ENCODE data around the gene ACKR1.
A peak's percentile ranks its signal among the peaks of the same experiment; 100 is the strongest.

Gene ACKR1

DNA sequence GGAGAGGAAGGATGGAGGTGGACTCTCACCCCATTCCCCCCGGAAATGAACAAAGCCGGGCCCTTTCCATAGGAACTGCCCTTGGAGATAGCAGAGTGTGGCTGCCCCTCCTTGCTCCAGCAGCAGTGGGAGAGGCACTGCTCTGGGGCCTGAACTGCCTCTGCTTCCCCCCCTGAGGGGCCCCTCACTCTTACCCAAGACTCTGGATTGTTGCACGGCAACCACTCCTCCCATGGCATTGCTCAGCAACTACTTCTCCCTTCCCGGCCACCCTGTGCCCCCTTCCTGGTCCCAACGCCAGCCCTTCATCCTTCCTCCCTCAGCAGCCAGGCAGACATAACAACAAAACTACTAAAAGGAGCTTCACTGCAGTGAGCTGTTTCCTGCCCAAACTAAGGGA is 3.0 kb upstream of the ACKR1 start:
- no peak overlapping the region for H3K9ac ChIP-seq (ENCODE audit: low read length in 5 of 5)
- no peaks in the 10 kb centered on the region for H3K36me3 ChIP-seq (ENCODE audit: control insufficient read depth in 5 of 5, insufficient read depth in 5 of 5, low read length in 5 of 5)
- H3K4me3 ChIP-seq (ENCODE audit: low read depth in 1 of 5, low read length in 5 of 5), result peak overlapping the region in 1 of 5 donors; percentile 1
- H3K9me3 ChIP-seq (ENCODE audit: control insufficient read depth in 5 of 5, low read length in 5 of 5), result no peaks in the 10 kb centered on the region
- H3K4me1 ChIP-seq (ENCODE audit: control insufficient read depth in 5 of 5, insufficient read depth in 5 of 5, low read length in 5 of 5), result peaks cover 0 to 10% (median 0%) of the 10 kb centered on the region in 5 donors
- H3K27me3 ChIP-seq (ENCODE audit: control insufficient read depth in 5 of 5, insufficient read depth in 4 of 5, low read length in 5 of 5), result peaks cover 0 to 24% (median 22%) of the 10 kb centered on the region in 5 donors
- no peak overlapping the region for H3K27ac ChIP-seq (ENCODE audit: low read depth, low read length)

DNA sequence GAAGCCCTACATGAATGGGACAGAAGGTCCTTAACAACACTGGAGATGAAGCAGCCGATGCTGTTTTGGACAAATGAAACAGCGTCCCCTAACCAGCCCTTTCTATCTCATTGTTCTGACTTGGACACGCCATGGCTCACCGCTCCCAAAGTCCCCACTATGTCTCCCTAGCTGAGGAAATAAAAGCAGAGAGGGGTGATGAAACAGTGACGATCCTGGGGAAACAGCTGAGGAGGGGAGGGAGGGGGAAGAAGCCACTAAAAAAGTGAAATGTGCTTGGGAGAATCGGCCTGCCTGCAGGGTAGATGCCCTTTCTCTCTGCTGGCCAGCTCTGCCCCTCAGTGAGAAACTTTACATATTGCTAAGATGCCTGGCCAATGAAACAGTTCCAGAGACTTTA is 1.1 kb upstream of the ACKR1 start:
- H3K4me3 ChIP-seq (ENCODE audit: low read depth in 1 of 5, low read length in 5 of 5), result no peak overlapping the region
- peaks cover 0 to 10% (median 0%) of the 10 kb centered on the region in 5 donors for H3K4me1 ChIP-seq (ENCODE audit: control insufficient read depth in 5 of 5, insufficient read depth in 5 of 5, low read length in 5 of 5)
- peaks cover 3 to 40% (median 25%) of the 10 kb centered on the region in 5 donors for H3K27me3 ChIP-seq (ENCODE audit: control insufficient read depth in 5 of 5, insufficient read depth in 4 of 5, low read length in 5 of 5)
- H3K27ac ChIP-seq (ENCODE audit: low read depth, low read length), result no peak overlapping the region
- H3K9me3 ChIP-seq (ENCODE audit: control insufficient read depth in 5 of 5, low read length in 5 of 5), result no peaks in the 10 kb centered on the region
- no peaks in the 10 kb centered on the region for H3K36me3 ChIP-seq (ENCODE audit: control insufficient read depth in 5 of 5, insufficient read depth in 5 of 5, low read length in 5 of 5)
- H3K9ac ChIP-seq (ENCODE audit: low read length in 5 of 5), result no peak overlapping the region

DNA sequence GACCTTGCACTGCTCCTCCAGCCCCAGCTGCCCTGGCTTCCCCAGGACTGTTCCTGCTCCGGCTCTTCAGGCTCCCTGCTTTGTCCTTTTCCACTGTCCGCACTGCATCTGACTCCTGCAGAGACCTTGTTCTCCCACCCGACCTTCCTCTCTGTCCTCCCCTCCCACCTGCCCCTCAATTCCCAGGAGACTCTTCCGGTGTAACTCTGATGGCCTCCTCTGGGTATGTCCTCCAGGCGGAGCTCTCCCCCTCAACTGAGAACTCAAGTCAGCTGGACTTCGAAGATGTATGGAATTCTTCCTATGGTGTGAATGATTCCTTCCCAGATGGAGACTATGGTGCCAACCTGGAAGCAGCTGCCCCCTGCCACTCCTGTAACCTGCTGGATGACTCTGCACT is 550 bp downstream of the ACKR1 start:
- peak overlapping the region in 2 of 5 donors; percentile 34 to 42 for H3K4me3 ChIP-seq (ENCODE audit: low read depth in 1 of 5, low read length in 5 of 5)
- no peak overlapping the region for H3K27ac ChIP-seq (ENCODE audit: low read depth, low read length)
- H3K9ac ChIP-seq (ENCODE audit: low read length in 5 of 5), result no peak overlapping the region
- peaks cover 0 to 10% (median 0%) of the 10 kb centered on the region in 5 donors for H3K4me1 ChIP-seq (ENCODE audit: control insufficient read depth in 5 of 5, insufficient read depth in 5 of 5, low read length in 5 of 5)
- no peaks in the 10 kb centered on the region for H3K36me3 ChIP-seq (ENCODE audit: control insufficient read depth in 5 of 5, insufficient read depth in 5 of 5, low read length in 5 of 5)
- H3K27me3 ChIP-seq (ENCODE audit: control insufficient read depth in 5 of 5, insufficient read depth in 4 of 5, low read length in 5 of 5), result peaks cover 7 to 48% (median 27%) of the 10 kb centered on the region in 5 donors
- no peaks in the 10 kb centered on the region for H3K9me3 ChIP-seq (ENCODE audit: control insufficient read depth in 5 of 5, low read length in 5 of 5)

DNA sequence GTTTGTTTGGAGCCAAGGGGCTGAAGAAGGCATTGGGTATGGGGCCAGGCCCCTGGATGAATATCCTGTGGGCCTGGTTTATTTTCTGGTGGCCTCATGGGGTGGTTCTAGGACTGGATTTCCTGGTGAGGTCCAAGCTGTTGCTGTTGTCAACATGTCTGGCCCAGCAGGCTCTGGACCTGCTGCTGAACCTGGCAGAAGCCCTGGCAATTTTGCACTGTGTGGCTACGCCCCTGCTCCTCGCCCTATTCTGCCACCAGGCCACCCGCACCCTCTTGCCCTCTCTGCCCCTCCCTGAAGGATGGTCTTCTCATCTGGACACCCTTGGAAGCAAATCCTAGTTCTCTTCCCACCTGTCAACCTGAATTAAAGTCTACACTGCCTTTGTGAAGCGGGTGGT is 1.4 kb downstream of the ACKR1 start:
- Histone ChIP-seq H3K9ac (ENCODE audit: low read length in 5 of 5) (no peak overlapping the region), H3K27ac (ENCODE audit: low read depth, low read length) (no peak overlapping the region), H3K36me3 (ENCODE audit: control insufficient read depth in 5 of 5, insufficient read depth in 5 of 5, low read length in 5 of 5) (no peaks in the 10 kb centered on the region), H3K9me3 (ENCODE audit: control insufficient read depth in 5 of 5, low read length in 5 of 5) (no peaks in the 10 kb centered on the region), H3K4me1 (ENCODE audit: control insufficient read depth in 5 of 5, insufficient read depth in 5 of 5, low read length in 5 of 5) (peaks cover 0 to 12% (median 0%) of the 10 kb centered on the region in 5 donors), H3K27me3 (ENCODE audit: control insufficient read depth in 5 of 5, insufficient read depth in 4 of 5, low read length in 5 of 5) (peaks cover 7 to 56% (median 29%) of the 10 kb centered on the region in 5 donors), H3K4me3 (ENCODE audit: low read depth in 1 of 5, low read length in 5 of 5) (peak overlapping the region in 2 of 5 donors; percentile 34 to 42)

DNA sequence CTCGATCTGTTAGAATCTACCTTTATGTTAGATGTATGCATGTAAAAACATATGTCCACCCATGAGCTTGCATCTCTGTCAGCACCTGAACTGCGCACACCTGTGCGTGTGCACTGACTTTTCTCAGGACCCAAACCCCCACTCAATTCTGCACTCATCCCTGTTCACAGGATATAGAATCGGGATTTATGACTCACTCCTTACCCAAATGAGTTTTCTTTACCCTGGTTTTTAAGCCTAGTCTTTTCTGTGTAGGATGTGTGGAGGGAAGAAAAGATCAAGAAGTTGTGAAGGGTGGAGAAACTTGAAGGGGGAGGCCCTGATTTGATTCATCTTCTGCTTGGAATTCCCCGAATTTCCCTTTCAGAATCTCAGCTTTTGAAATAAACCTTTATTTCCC is 2.4 kb downstream of the ACKR1 start:
- no peaks in the 10 kb centered on the region for H3K9me3 ChIP-seq (ENCODE audit: control insufficient read depth in 5 of 5, low read length in 5 of 5)
- peaks cover 7 to 53% (median 26%) of the 10 kb centered on the region in 5 donors for H3K27me3 ChIP-seq (ENCODE audit: control insufficient read depth in 5 of 5, insufficient read depth in 4 of 5, low read length in 5 of 5)
- H3K9ac ChIP-seq (ENCODE audit: low read length in 5 of 5), result no peak overlapping the region
- no peaks in the 10 kb centered on the region for H3K36me3 ChIP-seq (ENCODE audit: control insufficient read depth in 5 of 5, insufficient read depth in 5 of 5, low read length in 5 of 5)
- H3K4me1 ChIP-seq (ENCODE audit: control insufficient read depth in 5 of 5, insufficient read depth in 5 of 5, low read length in 5 of 5), result peaks cover 0 to 17% (median 0%) of the 10 kb centered on the region in 5 donors
- H3K27ac ChIP-seq (ENCODE audit: low read depth, low read length), result no peak overlapping the region
- peak overlapping the region in 2 of 5 donors; percentile 30 to 34 for H3K4me3 ChIP-seq (ENCODE audit: low read depth in 1 of 5, low read length in 5 of 5)

DNA sequence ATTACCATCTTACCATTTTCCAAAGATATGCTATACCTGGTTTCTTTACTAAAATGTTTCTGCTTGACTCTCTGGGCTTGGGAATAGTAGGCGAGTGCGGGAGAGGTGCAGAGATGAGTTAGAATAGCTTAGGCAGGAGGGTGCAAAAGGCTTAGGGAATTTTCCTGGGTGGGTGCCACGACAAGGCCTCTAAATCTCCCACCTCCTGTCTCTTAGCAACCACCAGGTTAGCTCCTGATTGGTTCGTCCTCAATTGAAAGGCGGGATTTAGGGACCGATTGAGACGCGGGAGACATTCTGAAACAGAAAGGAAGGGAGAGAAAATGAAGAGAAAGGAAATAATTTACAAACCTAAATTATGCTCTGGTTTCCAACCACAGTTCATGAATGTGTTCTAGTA is 3.1 kb downstream of the ACKR1 start:
- Histone ChIP-seq H3K4me3 (ENCODE audit: low read depth in 1 of 5, low read length in 5 of 5) (no peak overlapping the region), H3K9ac (ENCODE audit: low read length in 5 of 5) (no peak overlapping the region), H3K4me1 (ENCODE audit: control insufficient read depth in 5 of 5, insufficient read depth in 5 of 5, low read length in 5 of 5) (peaks cover 0 to 17% (median 0%) of the 10 kb centered on the region in 5 donors), H3K27ac (ENCODE audit: low read depth, low read length) (no peak overlapping the region), H3K9me3 (ENCODE audit: control insufficient read depth in 5 of 5, low read length in 5 of 5) (no peaks in the 10 kb centered on the region), H3K36me3 (ENCODE audit: control insufficient read depth in 5 of 5, insufficient read depth in 5 of 5, low read length in 5 of 5) (no peaks in the 10 kb centered on the region), H3K27me3 (ENCODE audit: control insufficient read depth in 5 of 5, insufficient read depth in 4 of 5, low read length in 5 of 5) (peaks cover 7 to 53% (median 23%) of the 10 kb centered on the region in 5 donors)

DNA sequence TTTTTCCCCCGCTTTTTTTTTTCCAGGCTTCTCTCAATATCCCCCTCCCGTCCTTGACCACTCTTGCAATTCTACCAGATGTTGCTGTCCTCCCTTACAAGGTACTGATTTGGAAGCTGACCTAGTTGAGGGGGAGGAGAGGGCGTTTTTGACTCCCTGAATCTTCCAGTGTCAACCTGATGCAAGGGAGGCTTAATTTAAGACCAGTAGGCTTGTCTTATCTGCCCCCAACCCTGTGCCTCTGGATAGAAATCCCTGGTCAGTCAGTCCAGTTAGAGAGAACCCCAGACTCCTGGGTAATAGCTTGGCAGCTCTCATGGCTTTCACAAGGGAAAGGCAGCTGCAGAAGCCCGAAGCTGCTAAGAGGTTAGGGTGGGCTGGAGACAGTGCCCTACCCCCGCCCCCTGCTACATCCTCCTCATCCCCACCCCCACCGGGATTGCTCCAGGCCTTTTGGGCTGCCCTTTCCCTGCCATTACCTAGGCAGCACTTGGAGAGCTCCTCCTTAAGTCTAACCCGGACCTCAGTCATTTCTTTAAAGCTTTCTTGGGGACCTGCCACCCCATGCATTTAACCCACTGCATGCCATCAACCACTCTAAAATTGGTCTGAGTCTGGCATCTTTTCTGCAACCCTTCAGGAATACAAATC is 3.6 kb downstream of the ACKR1 start:
- Histone ChIP-seq H3K9ac (ENCODE audit: low read length in 5 of 5) (no peak overlapping the region), H3K4me3 (ENCODE audit: low read depth in 1 of 5, low read length in 5 of 5) (no peak overlapping the region), H3K4me1 (ENCODE audit: control insufficient read depth in 5 of 5, insufficient read depth in 5 of 5, low read length in 5 of 5) (peaks cover 0 to 17% (median 0%) of the 10 kb centered on the region in 5 donors), H3K27me3 (ENCODE audit: control insufficient read depth in 5 of 5, insufficient read depth in 4 of 5, low read length in 5 of 5) (peaks cover 7 to 53% (median 23%) of the 10 kb centered on the region in 5 donors), H3K9me3 (ENCODE audit: control insufficient read depth in 5 of 5, low read length in 5 of 5) (no peaks in the 10 kb centered on the region), H3K36me3 (ENCODE audit: control insufficient read depth in 5 of 5, insufficient read depth in 5 of 5, low read length in 5 of 5) (no peaks in the 10 kb centered on the region), H3K27ac (ENCODE audit: low read depth, low read length) (no peak overlapping the region)

DNA sequence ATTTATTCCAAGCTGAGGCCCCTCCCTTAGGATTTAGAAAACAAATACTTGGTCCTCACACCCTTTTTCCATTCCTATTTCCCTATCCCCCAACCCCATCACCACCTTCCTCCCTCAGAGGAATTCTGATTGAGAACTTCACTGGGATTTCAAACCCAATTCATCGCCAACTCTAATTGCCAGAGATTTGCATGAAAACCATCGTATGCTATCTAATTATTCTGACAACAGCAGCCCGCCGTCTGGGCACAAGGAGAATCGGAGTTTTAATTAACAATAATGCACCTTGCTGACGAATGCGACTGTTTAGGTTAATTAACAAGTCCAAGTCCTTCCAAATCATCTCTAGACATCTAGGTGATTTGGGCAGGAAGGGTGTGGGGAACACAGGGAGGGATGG is 4.4 kb downstream of the ACKR1 start:
- H3K4me3 ChIP-seq (ENCODE audit: low read depth in 1 of 5, low read length in 5 of 5), result no peak overlapping the region
- H3K9me3 ChIP-seq (ENCODE audit: control insufficient read depth in 5 of 5, low read length in 5 of 5), result no peaks in the 10 kb centered on the region
- no peak overlapping the region for H3K27ac ChIP-seq (ENCODE audit: low read depth, low read length)
- no peak overlapping the region for H3K9ac ChIP-seq (ENCODE audit: low read length in 5 of 5)
- no peaks in the 10 kb centered on the region for H3K36me3 ChIP-seq (ENCODE audit: control insufficient read depth in 5 of 5, insufficient read depth in 5 of 5, low read length in 5 of 5)
- H3K4me1 ChIP-seq (ENCODE audit: control insufficient read depth in 5 of 5, insufficient read depth in 5 of 5, low read length in 5 of 5), result peaks cover 0 to 17% (median 0%) of the 10 kb centered on the region in 5 donors
- H3K27me3 ChIP-seq (ENCODE audit: control insufficient read depth in 5 of 5, insufficient read depth in 4 of 5, low read length in 5 of 5), result peaks cover 7 to 51% (median 23%) of the 10 kb centered on the region in 5 donors

DNA sequence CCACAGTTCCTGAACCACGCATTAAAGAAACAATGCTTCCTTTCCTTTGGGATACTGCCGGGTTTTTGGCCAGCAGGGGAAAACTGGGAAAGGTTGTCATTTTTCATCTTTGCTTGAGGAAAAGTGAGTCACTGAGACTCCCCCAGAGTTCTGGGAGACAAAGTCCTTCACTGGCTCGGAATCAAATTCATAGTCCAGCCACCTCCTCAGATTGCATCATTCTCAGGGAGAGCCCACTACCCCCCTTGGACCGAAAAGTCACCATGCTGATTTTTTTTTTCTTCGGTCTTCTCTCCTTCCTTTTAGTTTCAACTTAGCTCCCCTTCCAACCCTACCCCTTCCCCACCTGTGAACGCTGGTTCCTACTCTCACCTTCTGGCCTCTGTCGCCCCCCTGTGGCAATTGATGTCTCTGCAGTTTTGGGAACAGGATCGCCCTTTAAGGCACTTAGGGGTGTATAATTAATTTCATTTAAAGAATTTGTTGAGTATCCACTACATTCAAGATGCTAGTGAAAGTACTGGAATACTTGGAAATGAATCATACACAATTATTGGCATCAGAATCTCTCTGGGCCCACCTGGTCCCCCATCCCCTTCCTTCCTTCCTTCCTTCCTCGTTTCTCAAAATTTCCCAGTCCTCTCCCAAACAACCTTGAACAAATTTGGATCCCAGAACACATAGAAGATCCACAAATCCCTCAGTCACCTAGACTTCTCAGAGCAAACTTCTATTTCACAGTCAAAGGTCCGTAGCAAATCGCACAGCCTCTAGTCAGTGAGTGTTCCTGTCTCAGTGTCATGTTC is 6.9 kb downstream of the ACKR1 start:
- H3K36me3 ChIP-seq (ENCODE audit: control insufficient read depth in 5 of 5, insufficient read depth in 5 of 5, low read length in 5 of 5), result no peaks in the 10 kb centered on the region
- no peak overlapping the region for H3K4me3 ChIP-seq (ENCODE audit: low read depth in 1 of 5, low read length in 5 of 5)
- peaks cover 0 to 10% (median 0%) of the 10 kb centered on the region in 5 donors for H3K4me1 ChIP-seq (ENCODE audit: control insufficient read depth in 5 of 5, insufficient read depth in 5 of 5, low read length in 5 of 5)
- no peaks in the 10 kb centered on the region for H3K9me3 ChIP-seq (ENCODE audit: control insufficient read depth in 5 of 5, low read length in 5 of 5)
- peaks cover 10 to 37% (median 14%) of the 10 kb centered on the region in 5 donors for H3K27me3 ChIP-seq (ENCODE audit: control insufficient read depth in 5 of 5, insufficient read depth in 4 of 5, low read length in 5 of 5)
- H3K27ac ChIP-seq (ENCODE audit: low read depth, low read length), result no peak overlapping the region
- no peak overlapping the region for H3K9ac ChIP-seq (ENCODE audit: low read length in 5 of 5)

DNA sequence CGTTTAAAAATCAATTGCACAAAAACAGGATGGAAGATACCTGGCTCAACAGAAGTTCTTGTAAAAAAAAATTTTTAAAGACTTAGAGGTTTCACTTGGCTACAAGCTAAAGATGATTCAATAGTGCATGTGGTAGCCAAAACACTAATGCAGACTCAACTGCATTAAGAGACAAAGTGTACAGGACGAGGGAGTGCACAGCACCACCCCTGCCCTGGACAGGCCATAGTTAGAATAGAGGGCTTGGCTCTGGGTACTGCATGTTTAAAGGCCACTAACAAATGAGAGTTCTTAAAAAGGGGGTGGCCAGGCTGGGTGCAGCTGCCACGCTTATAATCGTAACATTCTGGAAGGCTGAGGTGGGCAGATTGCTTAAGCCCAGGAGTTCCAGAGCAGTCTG is 7.9 kb downstream of the ACKR1 start:
- H3K27me3 ChIP-seq (ENCODE audit: control insufficient read depth in 5 of 5, insufficient read depth in 4 of 5, low read length in 5 of 5), result peaks cover 7 to 29% (median 8%) of the 10 kb centered on the region in 5 donors
- no peak overlapping the region for H3K9ac ChIP-seq (ENCODE audit: low read length in 5 of 5)
- H3K4me1 ChIP-seq (ENCODE audit: control insufficient read depth in 5 of 5, insufficient read depth in 5 of 5, low read length in 5 of 5), result peaks cover 0 to 10% (median 0%) of the 10 kb centered on the region in 5 donors
- no peak overlapping the region for H3K4me3 ChIP-seq (ENCODE audit: low read depth in 1 of 5, low read length in 5 of 5)
- no peaks in the 10 kb centered on the region for H3K9me3 ChIP-seq (ENCODE audit: control insufficient read depth in 5 of 5, low read length in 5 of 5)
- H3K27ac ChIP-seq (ENCODE audit: low read depth, low read length), result no peak overlapping the region
- no peaks in the 10 kb centered on the region for H3K36me3 ChIP-seq (ENCODE audit: control insufficient read depth in 5 of 5, insufficient read depth in 5 of 5, low read length in 5 of 5)

All from subcutaneous abdominal adipose tissue (tissue), 5 donors.